Measurements from ENCODE around the gene SUFU.

SUFU gene

GRCh38 chr10:102595897-102596296 lies 92.1 kb downstream of the SUFU start:
- no peak for DNase-seq (ENCODE audit: low read depth in 3 of 3)

GRCh38 chr10:102596506-102596971 lies 92.8 kb downstream of the SUFU start:
- DNase-seq (ENCODE audit: low read depth in 3 of 3): peak in 1 of 3 experiments; percentile 24

GRCh38 chr10:102597131-102597991 lies 93.6 kb downstream of the SUFU start:
- DNase-seq (ENCODE audit: low read depth in 3 of 3): no peak

GRCh38 chr10:102598243-102598642 lies 94.5 kb downstream of the SUFU start:
- no peak for DNase-seq (ENCODE audit: low read depth in 3 of 3)

GRCh38 chr10:102599565-102600327 lies 96.0 kb downstream of the SUFU start:
- DNase-seq (ENCODE audit: low read depth in 3 of 3): no peak

- no peak for DNase-seq (ENCODE audit: low read depth in 3 of 3)
Observed at GRCh38 chr10:102600816-102601215, 97.0 kb downstream of the SUFU start.

GRCh38 chr10:102601639-102602038 lies 97.9 kb downstream of the SUFU start:
- DNase-seq (ENCODE audit: low read depth in 3 of 3): no peak

GRCh38 chr10:102602272-102603045 lies 98.7 kb downstream of the SUFU start:
- no peak for DNase-seq (ENCODE audit: low read depth in 3 of 3)

GRCh38 chr10:102603946-102604345 lies 100.2 kb downstream of the SUFU start:
- DNase-seq (ENCODE audit: low read depth in 3 of 3): no peak

GRCh38 chr10:102604439-102604841 lies 100.7 kb downstream of the SUFU start:
- no peak for DNase-seq (ENCODE audit: low read depth in 3 of 3)

- DNase-seq (ENCODE audit: low read depth in 3 of 3): no peak
Observed at GRCh38 chr10:102605712-102606111, 101.9 kb downstream of the SUFU start.

GRCh38 chr10:102608487-102608886 lies 104.7 kb downstream of the SUFU start:
- no peak for DNase-seq (ENCODE audit: low read depth in 3 of 3)

- DNase-seq (ENCODE audit: low read depth in 3 of 3): no peak
Observed at GRCh38 chr10:102610441-102610887, 106.7 kb downstream of the SUFU start.

- no peak for DNase-seq (ENCODE audit: low read depth in 3 of 3)
Observed at GRCh38 chr10:102611514-102612087, 107.8 kb downstream of the SUFU start.

GRCh38 chr10:102612964-102613275 lies 109.1 kb downstream of the SUFU start:
- peak in 1 of 3 experiments; percentile 54 for DNase-seq (ENCODE audit: low read depth in 3 of 3)

- no peak for DNase-seq (ENCODE audit: low read depth in 3 of 3)
Observed at GRCh38 chr10:102613286-102613685, 109.5 kb downstream of the SUFU start.

GRCh38 chr10:102613785-102614184 lies 110.0 kb downstream of the SUFU start:
- DNase-seq (ENCODE audit: low read depth in 3 of 3): no peak

GRCh38 chr10:102614888-102615287 lies 111.1 kb downstream of the SUFU start:
- DNase-seq (ENCODE audit: low read depth in 3 of 3): no peak

GRCh38 chr10:102615361-102615760 lies 111.6 kb downstream of the SUFU start:
- DNase-seq (ENCODE audit: low read depth in 3 of 3): peak in 1 of 3 experiments; percentile 27

GRCh38 chr10:102616066-102616770 lies 112.4 kb downstream of the SUFU start:
- DNase-seq (ENCODE audit: low read depth in 3 of 3): no peak

- DNase-seq (ENCODE audit: low read depth in 3 of 3): no peak
Observed at GRCh38 chr10:102617041-102617440, 113.3 kb downstream of the SUFU start.
